Heart left ventricle (tissue), 16 donors: ENCODE data around the gene NAA60. TPM values are rescaled to one million over a fixed set of nuclear protein-coding genes. Genes with fewer than 3 reads are reported as not detected.
A peak's percentile ranks its signal among the peaks of the same experiment; 100 is the strongest.

Experiments used
- ATAC-seq, 4 donors: fragments of 200-7000 bp; cut with Tn5 transposase; one replicate each; pipeline ENCODE4 v1.9.1; 2020 to 2022; ENCODE audit warnings: moderate library complexity in 4 of 4, mild to moderate bottlenecking in 3 of 4, moderate number of reproducible peaks in 1 of 4
- DNase-seq, 5 donors: peaks; one replicate each; pipeline ENCODE4 v3.0.0-alpha.2; 2020
- H3K27ac ChIP-seq, 12 donors: fragments of 200-600 bp; sonication (generic) in 4 of 12; one replicate each; pipeline versions ENCODE4 v1.5.0 to v1.8.0; 2016 to 2022; ENCODE audit warnings: mild to moderate bottlenecking in 2 of 12
- H3K27me3 ChIP-seq, 9 donors: fragments of 200-600 bp; sonication (generic) in 2 of 9; one replicate each; pipeline versions ENCODE4 v1.5.1 to v1.8.0; 2016 to 2022; ENCODE audit warnings: mild to moderate bottlenecking in 3 of 9
- H3K36me3 ChIP-seq, 9 donors: fragments of 200-600 bp; sonication (generic) in 2 of 9; one replicate each; pipeline versions ENCODE4 v1.5.0 to v1.8.0; 2018 to 2022; ENCODE audit warnings: mild to moderate bottlenecking in 2 of 9
- H3K4me1 ChIP-seq, 12 donors: fragments of 200-600 bp; sonication (generic) in 4 of 12; one replicate each; pipeline versions ENCODE4 v1.5.0 to v1.8.0; 2016 to 2022; ENCODE audit warnings: mild to moderate bottlenecking in 3 of 12
- H3K4me3 ChIP-seq, 12 donors: fragments of 200-600 bp; sonication (generic) in 4 of 12; one replicate each; pipeline versions ENCODE4 v1.5.0 to v1.8.0; 2017 to 2022; ENCODE audit warnings: mild to moderate bottlenecking in 9 of 12, moderate library complexity in 4 of 12
- H3K9me3 ChIP-seq, 12 donors: fragments of 200-600 bp; sonication (generic) in 4 of 12; one replicate each; pipeline versions ENCODE4 v1.5.0 to v1.8.0; 2016 to 2022; ENCODE audit warnings: mild to moderate bottlenecking in 1 of 12
- CTCF ChIP-seq, 12 donors: fragments of 200-600 bp; sonication (generic) in 4 of 12; IDR thresholded peaks; one replicate each; pipeline versions ENCODE4 v1.5.0 to v1.8.0; 2018 to 2022; ENCODE audit warnings: antibody characterized with exemption in 12 of 12, mild to moderate bottlenecking in 5 of 12
- POLR2A ChIP-seq, 2 donors: fragments of 450-650 bp; IDR thresholded peaks; one replicate each; pipeline ENCODE4 v1.6.1; 2017; ENCODE audit warnings: antibody characterized with exemption in 2 of 2, mild to moderate bottlenecking in 2 of 2, moderate library complexity in 2 of 2
- WGBS, 4 donors: extraction: QIAGEN DNeasy Blood & Tissue Kit in 2 of 4; methylation state at CpG; one replicate each; pipeline versions ENCODE4 v1.1.5 to v1.1.7; 2013 to 2018; 5-methylcytosine and 5-hydroxymethylcytosine counted together
- intact Hi-C, 10 donors: fragments of 100-400 bp; cut with DNase I; formaldehyde crosslinking; loops; one replicate each; pipeline versions ENCODE4 v1.11.1 to v1.14.2; 2022
- polyA plus RNA-seq, 2 donors: library from polyadenylated mRNA; stranded (reverse); fragments of 200-250 nt; gene quantifications; one replicate each; pipeline ENCODE4 v1.2.3, GENCODE V29; 2013
- total RNA-seq, 9 donors: library from RNA; depleted of rRNA in 2 of 9; stranded (reverse); fragments of >200 nt in 2 of 9; fragmentation: NEBNext Ultra II Directional in 3 of 9; extraction: Animal tissue kit (Norgen Biotek cat#: 25700) in 3 of 9; gene quantifications; one replicate each; pipeline versions ENCODE4 v1.1.0 to v1.2.4, GENCODE V29; 2016 to 2023
- donor health status: ischemic (EF 13 %, LVEDD 7.1; RV severe dilation, severe dysfunction).
- donor health status: healthy with polysubstance abuse.
- donor health status: DM: no; HTN: yes; CAD: no.
- donor health status: DM: no; HTN: no; CAD: no.
- donor health status: ischemic (EF 25% LVEDD 6.9; RV normal size, moderate dysfunction).
- donor health status: ischemic (EF 25% LVEDD 5.7; RV mildly dilated, moderate dysfunction).
- donor health status: healthy.
- donor health status: DM: yes; HTN: yes; CAD: no.
- donor health status: ischemic (EF 35%, LVEDD 5.7; RV mildly dilated, moderate dysfunction).
- donor health status: nonischemic (EF 11% LVEDD 7.7; RV severe dilation, severe dysfunction).
- donor health status: DM: yes; HTN: yes; CAD: no.
- donor health status: PGD.
- donor health status: ischemic (EF 29% LVEDD 5.4; RV normal size, mild dysfunction).
- donor health status: nonischemic (EF 23%, LVEDD 6.1; RV moderate dilation, normal function).

The NAA60 gene
- total and polyA plus RNA-seq, 11 donors = 30.3 to 61.9 (median 38.6) TPM

GRCh38 chr16:3485097-3485745, 41.7 kb downstream of the NAA60 start:
- DNase-seq (peak in 1 of 5 donors; percentile 28), ATAC-seq (no peak)
- no peak overlapping the region for H3K27ac ChIP-seq
- TF ChIP-seq CTCF (IDR thresholded peaks at IDR 0.05) = no peak
- TF ChIP-seq POLR2A (IDR thresholded peaks at IDR 0.05) = no peak
- no peaks in the 10 kb centered on the region for H3K27me3 ChIP-seq
- peaks cover 0 to 74% (median 63%) of the 10 kb centered on the region in 9 donors for H3K36me3 ChIP-seq
- H3K9me3 ChIP-seq = no peaks in the 10 kb centered on the region
- H3K4me1 ChIP-seq = peaks cover 0 to 23% (median 0%) of the 10 kb centered on the region in 12 donors
- no peak overlapping the region for H3K4me3 ChIP-seq
- WGBS, 4 donors = 88 to 93% (median 91%) methylated on average over 13 to 15 of the region's 15 CpGs
- intact Hi-C loops = no loop called here

GRCh38 chr16:3485821-3486505, 42.5 kb downstream of the NAA60 start:
- H3K36me3 ChIP-seq = peaks cover 0 to 67% (median 56%) of the 10 kb centered on the region in 9 donors
- ATAC-seq = no peak
- no peak for TF ChIP-seq CTCF (IDR thresholded peaks at IDR 0.05)
- TF ChIP-seq POLR2A (IDR thresholded peaks at IDR 0.05) = no peak

GRCh38 chr16:3486506-3487215, 43.2 kb downstream of the NAA60 start:
- ATAC-seq (peak; percentile 4 to 49 (median 38)), DNase-seq (no peak)

More at GRCh38 chr16:3485821-3486505, 42.5 kb downstream of the NAA60 start:
- Histone ChIP-seq H3K27ac (peak overlapping the region in 3 of 12 donors; percentile 12 to 46 (median 13)), H3K9me3 (no peaks in the 10 kb centered on the region), H3K4me3 (no peak overlapping the region), H3K27me3 (no peaks in the 10 kb centered on the region), H3K4me1 (peaks cover 0 to 22% (median 0%) of the 10 kb centered on the region in 12 donors)
- 85 to 94% (median 91%) methylated on average over 7 to 20 of the region's 20 CpGs for WGBS, 4 donors
- DNase-seq = peak in 1 of 5 donors; percentile 51
- intact Hi-C loops = no loop called here

More at GRCh38 chr16:3486506-3487215, 43.2 kb downstream of the NAA60 start:
- TF ChIP-seq POLR2A (IDR thresholded peaks at IDR 0.05) (no peak), CTCF (IDR thresholded peaks at IDR 0.05) (no peak)
- Histone ChIP-seq H3K4me1 (peaks cover 0 to 20% (median 3%) of the 10 kb centered on the region in 12 donors), H3K4me3 (no peak overlapping the region), H3K27ac (peak overlapping the region in 4 of 12 donors; percentile 12 to 46 (median 24)), H3K27me3 (no peaks in the 10 kb centered on the region), H3K36me3 (peaks cover 0 to 60% (median 49%) of the 10 kb centered on the region in 9 donors), H3K9me3 (no peaks in the 10 kb centered on the region)
- WGBS, 4 donors = 76 to 83% (median 80%) methylated on average over 19 to 24 of the region's 24 CpGs
- intact Hi-C loops = no loop called here
